GM12878 (cell line): Measurements from ENCODE around the gene ADAMTS13. TPM values are rescaled to one million over a fixed set of nuclear protein-coding genes. Genes with fewer than 3 reads are reported as not detected.

ENCODE experiments used
- ATAC-seq: fragments of 200-7000 bp; cut with Tn5 transposase; 3 replicates; pipeline ENCODE4 v1.9.1; 2020; ENCODE audit warnings: mild to moderate bottlenecking, moderate library complexity
- BruUV-seq: library from RNA; stranded (reverse); fragments of 400-500 nt; replicated peaks from 2 replicates; lab custom pipeline; 2021; lab: Mats Ljungman, UMichigan
- CTCF ChIA-PET: fragments of 300-600 bp; sonication (Branson Sonifier 250); formaldehyde crosslinking; extraction: SDS; loops from one replicate; lab custom pipeline; 2021; ENCODE audit warnings: inconsistent platforms; lab: Yijun Ruan, JAX
- POLR2A ChIA-PET: fragments of 350-600 bp; formaldehyde crosslinking; extraction: SDS; loops from one replicate; lab custom pipeline; 2021; ENCODE audit warnings: inconsistent platforms; lab: Charles Lee
- RAD21 ChIA-PET: fragments of 300-600 bp; sonication (Branson Sonifier 250); formaldehyde crosslinking; loops from one replicate; lab custom pipeline; 2023; ENCODE audit warnings: antibody characterized with exemption; ENCODE audit not compliant: unreplicated experiment; lab: Charles Lee
- SMC1A ChIA-PET: fragments of 300-600 bp; sonication (Branson Sonifier 250); formaldehyde crosslinking; loops from one replicate; lab custom pipeline; 2023; ENCODE audit not compliant: unreplicated experiment, uncharacterized antibody; lab: Charles Lee
- DNase-seq: peaks from one replicate; pipeline ENCODE4 v3.0.0-alpha.2; 2011; ENCODE audit warnings: low read depth, low spot score
- FAIRE-seq: peaks from 3 replicates; lab custom pipeline; 2011; peaks lifted over from hg19 to GRCh38; lab: Jason Lieb, UNC
- H2AFZ ChIP-seq: 2 replicates; pipeline ENCODE4 v1.6.0; 2011; ENCODE audit warnings: low read depth, low read length, control low read depth; ENCODE audit not compliant: control insufficient read depth
- H3K27ac ChIP-seq: 2 replicates; pipeline ENCODE4 v1.5.1; 2011; ENCODE audit warnings: control low read depth; ENCODE audit not compliant: control insufficient read depth, insufficient read depth
- H3K27me3 ChIP-seq, 2 experiments: replicated peaks in 1 of 2; 2 replicates each; pipeline versions ENCODE4 v1.6.0 to v1.6.1; 2011; ENCODE audit warnings: low read length in 1 of 2; ENCODE audit not compliant: control insufficient read depth in 2 of 2, insufficient read depth in 2 of 2
- H3K36me3 ChIP-seq, 2 experiments: 2 replicates each; pipeline ENCODE4 v1.5.1; 2011; ENCODE audit warnings: low read length in 1 of 2; ENCODE audit not compliant: control insufficient read depth in 2 of 2, insufficient read depth in 2 of 2
- H3K4me1 ChIP-seq: 2 replicates; pipeline ENCODE4 v1.6.1; 2011; ENCODE audit warnings: mild to moderate bottlenecking, low read length, moderate library complexity, mixed read lengths; ENCODE audit not compliant: control insufficient read depth, insufficient read depth
- H3K4me2 ChIP-seq: 2 replicates; pipeline ENCODE4 v1.6.0; 2011; ENCODE audit warnings: control low read depth; ENCODE audit not compliant: control insufficient read depth, insufficient read depth
- H3K4me3 ChIP-seq: fragments of 200-600 bp; sonication (generic); 2 replicates; pipeline ENCODE4 v1.5.1; 2016
- H3K79me2 ChIP-seq: 2 replicates; pipeline ENCODE4 v1.6.0; 2011; ENCODE audit warnings: low read length; ENCODE audit not compliant: control insufficient read depth, insufficient read depth
- H3K9ac ChIP-seq: 2 replicates; pipeline ENCODE4 v1.8.0; 2011; ENCODE audit warnings: low read length, control low read depth, mixed read lengths; ENCODE audit not compliant: control insufficient read depth, insufficient read depth
- H3K9me3 ChIP-seq: replicated peaks from 3 replicates; pipeline ENCODE4 v1.5.1; 2011; ENCODE audit warnings: mild to moderate bottlenecking, low read length; ENCODE audit not compliant: control insufficient read depth, insufficient read depth
- H4K20me1 ChIP-seq: 2 replicates; pipeline ENCODE4 v1.6.0; 2011; ENCODE audit not compliant: control insufficient read depth, insufficient read depth
- CBX5 ChIP-seq: sonication (generic); IDR thresholded peaks from 2 replicates; pipeline ENCODE4 v1.6.1; 2016; ENCODE audit warnings: low read depth, moderate library complexity, mild to moderate bottlenecking, inconsistent platforms
- EGR1 ChIP-seq, 2 experiments: IDR thresholded peaks; 1 replicate in 1 of 2; 2 replicates in 1 of 2; pipeline ENCODE4 v1.6.1; 2011 to 2012; ENCODE audit warnings: low read depth in 2 of 2, low read length in 2 of 2, borderline replicate concordance in 1 of 2, mild to moderate bottlenecking in 1 of 2, moderate library complexity in 1 of 2
- FOXM1 ChIP-seq: IDR thresholded peaks from 2 replicates; pipeline ENCODE4 v1.6.1; 2012; ENCODE audit warnings: low read depth, mild to moderate bottlenecking, inconsistent platforms, low read length, moderate library complexity
- GABPA ChIP-seq: IDR thresholded peaks from 2 replicates; pipeline ENCODE4 v1.6.1; 2014; ENCODE audit warnings: antibody characterized with exemption, low read depth, mild to moderate bottlenecking, inconsistent platforms
- HDAC6 ChIP-seq: fragments of 200-600 bp; sonication (generic); IDR thresholded peaks from one replicate; pipeline ENCODE4 v1.8.0; 2017; ENCODE audit warnings: antibody characterized with exemption; ENCODE audit not compliant: unreplicated experiment
- NRF1 ChIP-seq: conservative IDR thresholded peaks from 2 replicates; pipeline ENCODE4 v1.6.1; 2011; ENCODE audit warnings: mild to moderate bottlenecking, low read depth, low read length, improper control_type of control experiment
- POLR2AphosphoS2 ChIP-seq: IDR thresholded peaks from 2 replicates; pipeline ENCODE4 v1.6.1; 2011; ENCODE audit warnings: low read depth, mild to moderate bottlenecking, low read length, improper control_type of control experiment, moderate library complexity
- RBBP5 ChIP-seq: fragments of 200-600 bp; sonication (generic); conservative IDR thresholded peaks from 2 replicates; pipeline ENCODE4 v1.6.1; 2016
- SMC3 ChIP-seq: IDR thresholded peaks from 2 replicates; pipeline ENCODE4 v1.6.1; 2011; ENCODE audit warnings: low read length, improper control_type of control experiment, borderline replicate concordance
- TBL1XR1 ChIP-seq: IDR thresholded peaks from 2 replicates; pipeline ENCODE4 v1.6.1; 2012; ENCODE audit warnings: low read depth, low read length, improper control_type of control experiment
- WGBS: methylation state at CpG from one replicate; pipeline ENCODE4 v1.1.6; 2016; ENCODE audit warnings: low lambda C conversion rate; ENCODE audit not compliant: insufficient replicate concordance, insufficient coverage; ENCODE audit errors: missing lambda C conversion rate; 5-methylcytosine and 5-hydroxymethylcytosine counted together
- in situ Hi-C: fragments of 300-500 bp; cut with MboI; formaldehyde crosslinking; loops from 9 replicates; pipeline ENCODE4 v1.14.3; 2018; ENCODE audit warnings: mixed read lengths
- intact Hi-C: fragments of 100-400 bp; cut with micrococcal nuclease; formaldehyde crosslinking; loops from one replicate; pipeline ENCODE4 v1.14.2; 2022; ENCODE audit not compliant: unreplicated experiment
- polyA plus RNA-seq, 11 experiments: library from polyadenylated mRNA; depleted of rRNA in 4 of 11; unstranded in 6 of 11; stranded (reverse) in 5 of 11; fragments of >200 nt; fragmentation: Nextera tagmentation in 4 of 11; fragmentation: Illumina TruSeq in 1 of 11; extraction: Ambion mirVana in 4 of 11; extraction: Trizol in 1 of 11; gene quantifications; 1 replicate in 1 of 11; 2 replicates in 10 of 11; pipeline versions ENCODE4 v1.2.1 to v1.2.3, GENCODE V29; 2011 to 2016; ENCODE audit warnings: inconsistent platforms in 2 of 11, missing spikeins in 2 of 11, low read depth in 1 of 11
- total RNA-seq, 4 experiments: library from RNA; depleted of rRNA in 3 of 4; stranded (reverse); fragments of >200 nt in 3 of 4; fragmentation: Illumina TruSeq in 1 of 4; extraction: Trizol in 1 of 4; gene quantifications; 2 replicates each; pipeline versions ENCODE4 v1.2.1 to v1.2.3, GENCODE V29; 2013 to 2021
- TF ChIP-seq, protein P1 (sequence below): IDR thresholded peaks from 2 replicates; pipeline ENCODE4 v1.6.1; 2011; ENCODE audit warnings: borderline replicate concordance, low read depth, mild to moderate bottlenecking, moderate library complexity, low read length; ENCODE audit not compliant: insufficient read depth, poor library complexity, severe bottlenecking
- TF ChIP-seq, protein P2 (sequence below): IDR thresholded peaks from 2 replicates; pipeline ENCODE4 v1.6.1; 2011; ENCODE audit warnings: borderline replicate concordance, low read depth, mild to moderate bottlenecking, moderate library complexity, mixed read lengths, low read length; ENCODE audit not compliant: insufficient read depth; ENCODE audit errors: extremely low read length
- TF ChIP-seq, protein P3 (sequence below): IDR thresholded peaks from 2 replicates; pipeline ENCODE4 v1.6.1; 2012; ENCODE audit warnings: mild to moderate bottlenecking, low read depth, low read length
- TF ChIP-seq, protein P4 (sequence below): IDR thresholded peaks from 2 replicates; pipeline ENCODE4 v1.6.1; 2011; ENCODE audit warnings: low read depth, mild to moderate bottlenecking, low read length, moderate library complexity, borderline replicate concordance; ENCODE audit errors: extremely low read depth

ADAMTS13 gene
- total and polyA plus RNA-seq, 10 of the 15 experiments (the other 5 are each of a cell fraction or from before 2014, with no cell fraction given), result 0.08 to 2.4 (median 0.28) TPM

DNA sequence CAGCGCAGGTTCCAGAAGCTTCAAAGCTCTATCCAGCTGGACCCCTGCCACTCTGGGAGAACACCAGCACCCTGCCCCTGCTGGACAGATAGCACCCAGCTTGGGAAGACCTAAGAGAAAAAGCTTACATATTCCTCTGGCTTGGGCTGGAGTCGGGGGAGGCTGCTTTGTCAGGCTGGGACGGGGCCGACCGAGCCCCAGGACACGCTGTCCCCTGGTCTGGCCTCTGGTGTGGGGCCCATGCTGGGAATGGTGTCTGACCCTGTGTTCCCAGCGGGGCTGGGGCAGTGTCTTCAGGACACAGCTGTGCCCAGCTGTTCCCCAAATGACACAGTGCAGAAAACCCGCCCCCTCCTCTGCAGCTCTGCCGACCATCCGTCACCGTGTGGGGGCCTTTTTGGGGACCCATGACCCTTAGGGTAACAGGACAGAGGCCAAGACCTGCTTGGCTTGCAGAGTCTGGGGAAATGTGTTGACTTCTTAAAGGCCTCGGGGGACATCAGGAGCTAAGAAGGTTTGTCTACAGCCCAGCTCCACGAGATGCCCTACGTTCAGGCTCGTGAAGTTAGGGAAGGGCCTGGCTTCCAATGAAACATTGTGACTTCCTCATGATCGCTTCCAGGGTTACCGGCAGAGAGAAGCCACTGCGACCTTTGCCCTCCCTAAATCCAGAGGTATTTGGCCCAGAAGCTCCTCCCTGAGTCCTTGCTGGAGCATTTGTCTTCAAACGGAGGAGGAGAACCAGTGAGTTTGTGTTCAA lies 77.1 kb downstream of the ADAMTS13 start:
- no peaks in the 10 kb centered on the region for H3K4me1 ChIP-seq
- RAD21 ChIA-PET, result interaction anchor here (0.7 kb wide), 1 partner anchor 12 kb away, joined by 3 read pairs; no protein-coding TSS in a partner anchor
- H3K4me2 ChIP-seq, result no peak overlapping the region
- no peaks in the 10 kb centered on the region for H3K36me3 ChIP-seq
- SMC1A ChIA-PET, result no interaction called here
- no peaks in the 10 kb centered on the region for H3K79me2 ChIP-seq
- H2AFZ ChIP-seq, result no peak overlapping the region
- 49% methylated on average over 19 of the region's 19 CpGs for WGBS
- BruUV-seq, result no TSS peak
- CTCF ChIA-PET, result no interaction called here
- in situ Hi-C loops, result no loop called here
- no peaks in the 10 kb centered on the region for H4K20me1 ChIP-seq
- H3K9me3 ChIP-seq, result peaks cover 7% of the 10 kb centered on the region; the same call in 2 of the 3 replicates
- TF ChIP-seq POLR2AphosphoS2 (no peak), CBX5 (no peak), RBBP5 (no peak), NRF1 (no peak), TBL1XR1 (no peak), GABPA (no peak), FOXM1 (no peak), SMC3 (no peak), EGR1 (IDR thresholded peaks at IDR 0.05; ENCODE audit: borderline replicate concordance in 1 of 2, low read depth in 2 of 2, low read length in 2 of 2) (no peak), HDAC6 (no peak)
- TF ChIP-seq, protein P1, sequence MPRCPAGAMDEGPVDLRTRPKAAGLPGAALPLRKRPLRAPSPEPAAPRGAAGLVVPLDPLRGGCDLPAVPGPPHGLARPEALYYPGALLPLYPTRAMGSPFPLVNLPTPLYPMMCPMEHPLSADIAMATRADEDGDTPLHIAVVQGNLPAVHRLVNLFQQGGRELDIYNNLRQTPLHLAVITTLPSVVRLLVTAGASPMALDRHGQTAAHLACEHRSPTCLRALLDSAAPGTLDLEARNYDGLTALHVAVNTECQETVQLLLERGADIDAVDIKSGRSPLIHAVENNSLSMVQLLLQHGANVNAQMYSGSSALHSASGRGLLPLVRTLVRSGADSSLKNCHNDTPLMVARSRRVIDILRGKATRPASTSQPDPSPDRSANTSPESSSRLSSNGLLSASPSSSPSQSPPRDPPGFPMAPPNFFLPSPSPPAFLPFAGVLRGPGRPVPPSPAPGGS, result no peak
- TF ChIP-seq, protein P2, sequence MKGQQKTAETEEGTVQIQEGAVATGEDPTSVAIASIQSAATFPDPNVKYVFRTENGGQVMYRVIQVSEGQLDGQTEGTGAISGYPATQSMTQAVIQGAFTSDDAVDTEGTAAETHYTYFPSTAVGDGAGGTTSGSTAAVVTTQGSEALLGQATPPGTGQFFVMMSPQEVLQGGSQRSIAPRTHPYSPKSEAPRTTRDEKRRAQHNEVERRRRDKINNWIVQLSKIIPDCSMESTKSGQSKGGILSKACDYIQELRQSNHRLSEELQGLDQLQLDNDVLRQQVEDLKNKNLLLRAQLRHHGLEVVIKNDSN, result no peak
- TF ChIP-seq, protein P3, sequence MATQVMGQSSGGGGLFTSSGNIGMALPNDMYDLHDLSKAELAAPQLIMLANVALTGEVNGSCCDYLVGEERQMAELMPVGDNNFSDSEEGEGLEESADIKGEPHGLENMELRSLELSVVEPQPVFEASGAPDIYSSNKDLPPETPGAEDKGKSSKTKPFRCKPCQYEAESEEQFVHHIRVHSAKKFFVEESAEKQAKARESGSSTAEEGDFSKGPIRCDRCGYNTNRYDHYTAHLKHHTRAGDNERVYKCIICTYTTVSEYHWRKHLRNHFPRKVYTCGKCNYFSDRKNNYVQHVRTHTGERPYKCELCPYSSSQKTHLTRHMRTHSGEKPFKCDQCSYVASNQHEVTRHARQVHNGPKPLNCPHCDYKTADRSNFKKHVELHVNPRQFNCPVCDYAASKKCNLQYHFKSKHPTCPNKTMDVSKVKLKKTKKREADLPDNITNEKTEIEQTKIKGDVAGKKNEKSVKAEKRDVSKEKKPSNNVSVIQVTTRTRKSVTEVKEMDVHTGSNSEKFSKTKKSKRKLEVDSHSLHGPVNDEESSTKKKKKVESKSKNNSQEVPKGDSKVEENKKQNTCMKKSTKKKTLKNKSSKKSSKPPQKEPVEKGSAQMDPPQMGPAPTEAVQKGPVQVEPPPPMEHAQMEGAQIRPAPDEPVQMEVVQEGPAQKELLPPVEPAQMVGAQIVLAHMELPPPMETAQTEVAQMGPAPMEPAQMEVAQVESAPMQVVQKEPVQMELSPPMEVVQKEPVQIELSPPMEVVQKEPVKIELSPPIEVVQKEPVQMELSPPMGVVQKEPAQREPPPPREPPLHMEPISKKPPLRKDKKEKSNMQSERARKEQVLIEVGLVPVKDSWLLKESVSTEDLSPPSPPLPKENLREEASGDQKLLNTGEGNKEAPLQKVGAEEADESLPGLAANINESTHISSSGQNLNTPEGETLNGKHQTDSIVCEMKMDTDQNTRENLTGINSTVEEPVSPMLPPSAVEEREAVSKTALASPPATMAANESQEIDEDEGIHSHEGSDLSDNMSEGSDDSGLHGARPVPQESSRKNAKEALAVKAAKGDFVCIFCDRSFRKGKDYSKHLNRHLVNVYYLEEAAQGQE, result no peak
- TF ChIP-seq, protein P4, sequence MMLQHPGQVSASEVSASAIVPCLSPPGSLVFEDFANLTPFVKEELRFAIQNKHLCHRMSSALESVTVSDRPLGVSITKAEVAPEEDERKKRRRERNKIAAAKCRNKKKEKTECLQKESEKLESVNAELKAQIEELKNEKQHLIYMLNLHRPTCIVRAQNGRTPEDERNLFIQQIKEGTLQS, result no peak
- DNase-seq (no peak), ATAC-seq (no peak), FAIRE-seq (no peak)
- H3K4me3 ChIP-seq, result no peak overlapping the region
- intact Hi-C loops, result no loop called here
- H3K9ac ChIP-seq, result no peak overlapping the region
- no peak overlapping the region for H3K27ac ChIP-seq
- POLR2A ChIA-PET, result no interaction called here
- peaks cover 0 to 3% of the 10 kb centered on the region in 2 experiments; a peak in 2 of 4 replicates for H3K27me3 ChIP-seq
